Stomach (tissue), 4 donors: ENCODE results near the gene SELENOK.

Source experiments
- POLR2A ChIP-seq, 4 donors: fragments of 450-650 bp; IDR thresholded peaks; one replicate each; pipeline ENCODE4 v1.6.1; 2016; ENCODE audit warnings: antibody characterized with exemption in 4 of 4, control low read depth in 2 of 4, mild to moderate bottlenecking in 1 of 4, moderate library complexity in 1 of 4
- POLR2AphosphoS5 ChIP-seq, 3 donors: sonication (generic); formaldehyde crosslinking; IDR thresholded peaks; one replicate each; pipeline ENCODE4 v1.6.1; 2016; ENCODE audit warnings: antibody characterized with exemption in 3 of 3

- TF ChIP-seq POLR2AphosphoS5 (IDR thresholded peaks at IDR 0.05): peak in 1 of 3 donors; percentile 9
- TF ChIP-seq POLR2A (IDR thresholded peaks at IDR 0.05): no peak
These were observed 47.2 kb downstream of the SELENOK start for GRCh38 chr3:53844262-53845102.
